Measurements from ENCODE around the gene CLN3.
"Not testable (repeated sequence)": the region's sequence is repeated elsewhere in the genome, so short reads cannot be mapped to it uniquely, and the experiment has no call there.

The CLN3 gene

DNA sequence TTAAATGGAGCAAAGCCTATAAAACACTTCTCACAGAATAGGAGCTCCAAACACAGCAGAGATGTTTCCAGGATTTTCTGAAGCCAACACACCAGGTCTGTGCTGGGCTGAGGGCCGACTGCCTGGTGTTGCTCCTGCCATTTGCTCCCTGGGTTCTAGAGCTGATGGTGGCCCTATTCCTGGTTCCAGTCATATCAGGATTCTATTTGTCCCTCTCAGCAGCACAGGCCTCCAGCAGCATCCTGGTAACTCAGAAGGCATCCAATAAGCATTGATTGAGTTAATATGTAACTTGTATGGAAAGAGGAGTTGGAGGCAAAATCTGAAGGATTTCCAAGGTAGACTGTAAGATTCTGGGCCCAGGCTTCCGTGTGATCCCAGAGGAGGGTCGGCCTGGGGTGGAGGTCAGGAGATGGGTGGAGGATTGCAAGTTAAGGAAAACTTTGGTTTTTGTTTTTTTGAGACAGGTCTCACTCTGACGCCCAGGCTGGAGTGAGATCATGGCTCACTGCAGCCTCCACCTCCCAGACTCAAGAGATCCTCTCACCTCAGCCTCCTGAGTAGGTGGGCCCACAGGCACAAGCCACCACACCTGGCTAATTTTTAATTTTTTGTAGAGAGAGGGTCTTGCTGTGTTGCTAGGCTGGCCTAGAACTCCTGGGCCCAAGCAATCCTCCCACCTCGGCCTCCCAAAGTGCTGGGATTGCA lies 41.2 kb upstream of the CLN3 start:
- no peak for DNase-seq (ENCODE audit: low read depth)
- no peak overlapping the region for H3K4me3 ChIP-seq (ENCODE audit: low read depth, low read length)
- TF ChIP-seq, protein P1, sequence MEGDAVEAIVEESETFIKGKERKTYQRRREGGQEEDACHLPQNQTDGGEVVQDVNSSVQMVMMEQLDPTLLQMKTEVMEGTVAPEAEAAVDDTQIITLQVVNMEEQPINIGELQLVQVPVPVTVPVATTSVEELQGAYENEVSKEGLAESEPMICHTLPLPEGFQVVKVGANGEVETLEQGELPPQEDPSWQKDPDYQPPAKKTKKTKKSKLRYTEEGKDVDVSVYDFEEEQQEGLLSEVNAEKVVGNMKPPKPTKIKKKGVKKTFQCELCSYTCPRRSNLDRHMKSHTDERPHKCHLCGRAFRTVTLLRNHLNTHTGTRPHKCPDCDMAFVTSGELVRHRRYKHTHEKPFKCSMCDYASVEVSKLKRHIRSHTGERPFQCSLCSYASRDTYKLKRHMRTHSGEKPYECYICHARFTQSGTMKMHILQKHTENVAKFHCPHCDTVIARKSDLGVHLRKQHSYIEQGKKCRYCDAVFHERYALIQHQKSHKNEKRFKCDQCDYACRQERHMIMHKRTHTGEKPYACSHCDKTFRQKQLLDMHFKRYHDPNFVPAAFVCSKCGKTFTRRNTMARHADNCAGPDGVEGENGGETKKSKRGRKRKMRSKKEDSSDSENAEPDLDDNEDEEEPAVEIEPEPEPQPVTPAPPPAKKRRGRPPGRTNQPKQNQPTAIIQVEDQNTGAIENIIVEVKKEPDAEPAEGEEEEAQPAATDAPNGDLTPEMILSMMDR (IDR thresholded peaks at IDR 0.05; ENCODE audit: control insufficient read depth, extremely low read depth, insufficient read depth) = no peak

DNA sequence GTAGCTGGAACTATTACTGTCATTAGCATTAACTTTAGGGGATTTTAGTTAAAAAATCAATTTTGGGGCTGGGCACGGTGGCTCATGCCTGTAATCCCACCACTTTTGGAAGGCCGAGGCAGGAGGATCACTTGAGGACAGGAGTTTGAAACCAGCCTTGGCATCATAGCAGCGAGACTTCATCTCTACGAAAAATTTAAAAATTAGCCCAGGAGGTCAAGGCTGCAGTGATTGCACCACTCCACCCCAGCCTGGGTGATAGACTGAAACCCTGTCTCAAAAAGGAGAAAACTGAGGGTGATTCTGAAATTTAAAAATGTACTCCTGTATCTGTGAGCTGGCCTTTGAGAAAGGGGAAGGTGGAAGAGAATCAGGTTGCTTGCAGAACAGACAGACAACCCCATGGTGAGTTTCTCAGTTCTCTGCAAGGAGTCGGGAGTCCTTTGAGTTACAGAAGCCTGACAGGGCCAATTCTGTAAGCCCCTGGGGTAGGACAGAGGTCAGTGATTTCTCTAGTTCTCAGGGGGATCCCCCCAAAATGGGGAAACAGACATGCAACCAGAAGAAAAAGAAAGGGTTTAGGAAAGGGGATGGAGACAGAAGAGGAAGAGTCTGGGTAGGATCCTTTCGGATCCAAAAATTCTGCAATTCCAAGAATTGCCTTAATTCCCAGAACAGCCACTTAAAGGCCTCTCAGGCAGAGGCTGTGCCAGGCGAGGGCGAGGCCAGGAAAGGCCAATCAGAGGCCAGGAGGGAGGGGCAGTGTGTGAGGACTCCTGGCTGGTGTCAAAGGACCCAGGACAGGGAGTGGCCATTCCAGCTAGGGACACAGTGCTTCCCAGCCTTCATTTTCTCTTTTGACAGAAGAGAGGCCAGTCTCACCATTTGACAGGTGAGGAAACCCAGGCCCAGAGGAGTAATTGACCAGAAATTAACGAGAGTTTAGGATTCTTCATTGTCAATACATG lies 40.2 kb upstream of the CLN3 start:
- no peak overlapping the region for H3K4me3 ChIP-seq (ENCODE audit: low read depth, low read length)
- DNase-seq (ENCODE audit: low read depth) = peak; percentile 51

DNA sequence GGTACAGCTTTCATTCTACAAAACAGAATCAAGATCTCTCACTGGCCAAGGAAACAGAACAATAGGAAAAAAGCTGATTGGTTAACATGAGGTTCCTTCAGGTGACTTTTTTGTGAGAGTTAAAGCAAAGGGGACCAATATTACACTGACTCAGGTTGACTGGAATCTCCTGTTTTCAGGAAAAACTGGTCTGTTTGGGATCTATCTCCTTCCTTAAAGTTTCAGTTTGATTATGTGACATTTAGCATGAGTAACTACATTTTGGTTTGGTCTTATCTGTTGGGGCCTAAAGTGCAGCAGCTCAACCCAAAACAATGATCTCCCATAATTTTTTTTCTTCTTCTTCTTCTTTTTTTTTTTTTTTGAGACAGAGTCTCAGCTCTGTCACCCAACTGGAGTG lies 37.2 kb upstream of the CLN3 start:
- no peak overlapping the region for H3K4me3 ChIP-seq (ENCODE audit: low read depth, low read length)
- TF ChIP-seq, protein P1 (IDR thresholded peaks at IDR 0.05; ENCODE audit: control insufficient read depth, extremely low read depth, insufficient read depth) = no peak
- DNase-seq (ENCODE audit: low read depth) = no peak

More for the DNA sequence above, 40.2 kb upstream of the CLN3 start:
- TF ChIP-seq, protein P1 (IDR thresholded peaks at IDR 0.05; ENCODE audit: control insufficient read depth, extremely low read depth, insufficient read depth) = no peak

DNA sequence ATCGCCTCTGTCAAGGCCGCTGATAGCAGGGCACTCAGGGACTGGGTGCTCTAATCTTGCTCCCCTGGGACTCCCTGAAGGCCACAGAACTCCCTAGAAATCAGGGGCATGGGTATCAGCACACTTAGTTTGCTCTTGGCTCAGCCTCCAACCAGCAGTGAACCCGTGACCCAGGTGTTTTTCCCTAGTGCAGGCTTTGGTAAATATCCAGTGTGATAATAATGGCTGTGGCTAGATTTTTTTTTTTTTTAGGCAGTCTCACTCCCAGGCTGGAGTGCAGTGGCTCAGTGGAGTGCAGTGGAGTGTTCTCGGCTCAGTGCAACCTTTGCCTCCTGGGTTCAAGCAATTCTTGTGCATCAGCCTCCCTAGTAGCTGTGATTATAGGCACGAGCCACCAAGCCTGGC lies 36.6 kb upstream of the CLN3 start:
- no peak overlapping the region for H3K4me3 ChIP-seq (ENCODE audit: low read depth, low read length)
- TF ChIP-seq, protein P1 (IDR thresholded peaks at IDR 0.05; ENCODE audit: control insufficient read depth, extremely low read depth, insufficient read depth) = no peak
- DNase-seq (ENCODE audit: low read depth) = no peak

DNA sequence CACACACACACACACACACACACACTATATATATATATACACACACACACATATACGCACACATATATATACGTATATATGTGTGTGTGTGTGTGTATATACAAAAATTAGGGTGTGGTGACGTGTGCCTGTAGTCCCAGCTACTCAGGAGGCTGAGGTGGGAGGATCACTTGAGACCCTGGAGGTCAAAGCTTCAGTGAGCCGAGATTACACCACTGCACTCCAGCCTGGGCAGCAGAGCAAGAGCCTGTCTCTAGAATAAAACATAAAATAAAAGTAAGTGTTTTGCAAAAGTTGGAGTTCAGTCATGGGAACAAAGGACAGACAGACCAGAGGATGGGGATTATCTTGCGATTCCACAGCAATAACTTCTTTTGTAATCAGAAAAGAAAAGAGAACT lies 36.1 kb upstream of the CLN3 start:
- TF ChIP-seq, protein P1 (IDR thresholded peaks at IDR 0.05; ENCODE audit: control insufficient read depth, extremely low read depth, insufficient read depth) = no peak
- no peak overlapping the region for H3K4me3 ChIP-seq (ENCODE audit: low read depth, low read length)
- no peak for DNase-seq (ENCODE audit: low read depth)

DNA sequence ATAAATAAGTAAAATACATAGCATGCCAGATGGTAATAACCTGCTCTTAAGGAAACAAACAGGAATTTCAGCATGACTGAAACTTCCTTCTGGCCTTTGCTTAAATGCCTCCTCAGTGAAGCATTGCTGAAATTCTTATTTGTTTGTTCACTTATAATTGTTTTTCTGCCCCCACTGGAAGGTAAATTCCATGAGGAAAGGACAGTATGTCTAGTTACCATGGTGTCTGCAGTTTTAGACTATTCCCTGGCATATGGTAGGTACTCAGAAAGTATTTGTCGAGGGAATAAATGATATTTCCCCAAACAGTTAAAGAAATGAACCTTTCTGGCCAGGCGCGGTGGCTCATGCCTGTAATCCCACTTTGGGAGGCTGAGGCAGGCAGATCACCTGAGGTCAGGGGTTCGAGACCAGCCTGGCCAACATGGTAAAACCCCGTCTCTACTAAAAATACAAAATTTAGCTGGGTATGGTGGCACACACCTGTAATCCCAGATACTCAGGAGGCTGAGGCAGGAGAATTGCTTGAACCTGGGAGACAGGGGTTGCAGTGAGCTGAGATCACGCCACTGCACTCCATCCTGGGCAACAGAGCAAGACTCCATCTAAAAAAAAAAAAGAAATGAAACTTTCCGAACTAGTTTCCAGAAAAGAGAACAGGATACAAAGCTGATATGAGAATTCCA lies 35.4 kb upstream of the CLN3 start:
- DNase-seq (ENCODE audit: low read depth); H3K4me3 ChIP-seq (ENCODE audit: low read depth, low read length): not testable (repeated sequence)

Measured in LNCaP clone FGC (cell line).